Adipose tissue (tissue), 3 donors: ENCODE data around the gene OR7C1. TPM values are rescaled to one million over a fixed set of nuclear protein-coding genes. Genes with fewer than 3 reads are reported as not detected.
"Not testable (repeated sequence)": the region's sequence is repeated elsewhere in the genome, so short reads cannot be mapped to it uniquely, and the experiment has no call there.

Experiments used
- H3K27ac ChIP-seq: one replicate; pipeline ENCODE4 v1.5.1; 2013; ENCODE audit warnings: low read depth, low read length
- WGBS, 3 donors: extraction: QIAGEN DNeasy Blood & Tissue Kit; methylation state at CpG; one replicate each; pipeline ENCODE4 v1.1.7; 2013; 5-methylcytosine and 5-hydroxymethylcytosine counted together
- polyA plus RNA-seq, 3 donors: library from polyadenylated mRNA; stranded (reverse); fragments of 200-250 nt; gene quantifications; one replicate each; pipeline ENCODE4 v1.2.3, GENCODE V29; 2013
- donor health status: healthy with polysubstance abuse.
- donor health status: Bipolar disorder and iron deficiency.
- donor health status: healthy.

Gene OR7C1
- polyA plus RNA-seq, 3 donors, result 0.34 TPM; not detected in 2

- WGBS, 3 donors, result 58 to 84% (median 80%) methylated on average over 11 of the region's 11 CpGs
Observed at GRCh38 chr19:14770944-14771839, 63.8 kb downstream of the OR7C1 start.

GRCh38 chr19:14770136-14770535 lies 64.8 kb downstream of the OR7C1 start:
- H3K27ac ChIP-seq, result no peak overlapping the region
- 68 to 77% (median 72%) methylated on average over 5 of the region's 5 CpGs for WGBS, 3 donors

More at GRCh38 chr19:14770944-14771839, 63.8 kb downstream of the OR7C1 start:
- H3K27ac ChIP-seq, result no peak overlapping the region

- H3K27ac ChIP-seq, result no peak overlapping the region
- WGBS, 3 donors, result 76 to 85% (median 77%) methylated on average over 5 of the region's 5 CpGs
Observed at GRCh38 chr19:14769201-14769600, 65.8 kb downstream of the OR7C1 start.

- no peak overlapping the region for H3K27ac ChIP-seq
- WGBS, 3 donors, result 71 to 93% (median 85%) methylated on average over 2 of the region's 2 CpGs
Observed at GRCh38 chr19:14768001-14768400, 67.0 kb downstream of the OR7C1 start.

- H3K27ac ChIP-seq, result no peak overlapping the region
- 71 to 97% (median 92%) methylated on average over 2 of the region's 2 CpGs for WGBS, 3 donors
Observed at GRCh38 chr19:14767466-14767971, 67.5 kb downstream of the OR7C1 start.

- not testable (repeated sequence) for H3K27ac ChIP-seq
- WGBS, 3 donors, result 79 to 84% (median 82%) methylated on average over 13 to 15 of the region's 15 CpGs
Observed at GRCh38 chr19:14765841-14766240, 69.1 kb downstream of the OR7C1 start.

- WGBS, 3 donors, result 74 to 92% (median 78%) methylated on average over 4 to 7 of the region's 18 CpGs
- not testable (repeated sequence) for H3K27ac ChIP-seq
Observed at GRCh38 chr19:14765403-14765802, 69.6 kb downstream of the OR7C1 start.

GRCh38 chr19:14764401-14764800 lies 70.6 kb downstream of the OR7C1 start:
- 85 to 91% (median 87%) methylated on average over 9 of the region's 9 CpGs for WGBS, 3 donors
- H3K27ac ChIP-seq, result no peak overlapping the region

- H3K27ac ChIP-seq, result no peak overlapping the region
- WGBS, 3 donors, result 61 to 65% (median 63%) methylated on average over 4 of the region's 4 CpGs
Observed at GRCh38 chr19:14763497-14764145, 71.4 kb downstream of the OR7C1 start.

- WGBS, 3 donors, result 83 to 94% (median 88%) methylated on average over 2 of the region's 2 CpGs
- no peak overlapping the region for H3K27ac ChIP-seq
Observed at GRCh38 chr19:14762111-14762510, 72.9 kb downstream of the OR7C1 start.

- WGBS, 3 donors, result 67 to 79% (median 70%) methylated on average over 5 of the region's 5 CpGs
- H3K27ac ChIP-seq, result no peak overlapping the region
Observed at GRCh38 chr19:14761607-14762006, 73.4 kb downstream of the OR7C1 start.

- 17 to 52% (median 37%) methylated on average over 16 of the region's 16 CpGs for WGBS, 3 donors
- no peak overlapping the region for H3K27ac ChIP-seq
Observed at GRCh38 chr19:14758816-14759215, 76.2 kb downstream of the OR7C1 start.

- no peak overlapping the region for H3K27ac ChIP-seq
Observed at GRCh38 chr19:14748601-14749000, 86.4 kb downstream of the OR7C1 start.

More at GRCh38 chr19:14748601-14749000, 86.4 kb downstream of the OR7C1 start:
- 58 to 77% (median 76%) methylated on average over 6 of the region's 6 CpGs for WGBS, 3 donors

Other genes starting within 250 kb of the OR7C1 start
- under 1 TPM in 1 of 3 donors, not detected in 2; 0.55 TPM for gene ADGRE3, start 160.3 kb downstream of the OR7C1 start, polyA plus RNA-seq
- gene ZNF333, start 145.1 kb downstream of the OR7C1 start, polyA plus RNA-seq, result 10 to 100 TPM in 2 of 3 donors, 1 to 10 TPM in 1; 6.4 to 12.7 (median 11.8) TPM
- gene ADGRE2, start 56.6 kb downstream of the OR7C1 start, polyA plus RNA-seq, result 1 to 10 TPM in 2 of 3 donors, under 1 TPM in 1; 0.51 to 6.9 (median 2.0) TPM
- not detected for gene OR7A5, start within 50 bp of the OR7C1 start, polyA plus RNA-seq
- gene OR7A10, start 13.7 kb upstream of the OR7C1 start, polyA plus RNA-seq, result not detected
- gene OR7A17, start 50.9 kb upstream of the OR7C1 start, polyA plus RNA-seq, result not detected
- gene OR7C2, start 106.3 kb upstream of the OR7C1 start, polyA plus RNA-seq, result not detected
- gene SLC1A6, start 144.7 kb upstream of the OR7C1 start, polyA plus RNA-seq, result not detected
- gene CASP14, start 214.3 kb upstream of the OR7C1 start, polyA plus RNA-seq, result not detected
- gene OR1I1, start 247.0 kb upstream of the OR7C1 start, polyA plus RNA-seq, result under 1 TPM in 1 of 3 donors, not detected in 2; under 0.01 TPM